ENCODE measurements around the gene ENTPD6.

ENTPD6 gene

GRCh38 chr20:25211273-25211672 is 15.8 kb downstream of the ENTPD6 start:
- no peaks in the 10 kb centered on the region for H3K4me1 ChIP-seq (ENCODE audit: control insufficient read depth, insufficient read depth, low read length)
- peaks cover 47% of the 10 kb centered on the region for H3K36me3 ChIP-seq (ENCODE audit: control insufficient read depth, insufficient read depth, low read length)
- H3K9ac ChIP-seq (ENCODE audit: low read depth, low read length), result no peak overlapping the region
- H3K27ac ChIP-seq (ENCODE audit: low read depth, low read length), result no peak overlapping the region
- no peaks in the 10 kb centered on the region for H3K9me3 ChIP-seq (ENCODE audit: control insufficient read depth, insufficient read depth, low read length)
- no peak overlapping the region for H3K4me3 ChIP-seq (ENCODE audit: low read depth, low read length)
- H3K27me3 ChIP-seq (ENCODE audit: control insufficient read depth, insufficient read depth, low read length), result no peaks in the 10 kb centered on the region

- Histone ChIP-seq H3K4me1 (ENCODE audit: control insufficient read depth, insufficient read depth, low read length) (no peaks in the 10 kb centered on the region), H3K9me3 (ENCODE audit: control insufficient read depth, insufficient read depth, low read length) (no peaks in the 10 kb centered on the region), H3K9ac (ENCODE audit: low read depth, low read length) (no peak overlapping the region), H3K27me3 (ENCODE audit: control insufficient read depth, insufficient read depth, low read length) (no peaks in the 10 kb centered on the region), H3K36me3 (ENCODE audit: control insufficient read depth, insufficient read depth, low read length) (peaks cover 55% of the 10 kb centered on the region), H3K27ac (ENCODE audit: low read depth, low read length) (no peak overlapping the region), H3K4me3 (ENCODE audit: low read depth, low read length) (no peak overlapping the region)
Measured at GRCh38 chr20:25212242-25212641, 16.7 kb downstream of the ENTPD6 start.

GRCh38 chr20:25213566-25214425 is 18.3 kb downstream of the ENTPD6 start:
- Histone ChIP-seq H3K4me1 (ENCODE audit: control insufficient read depth, insufficient read depth, low read length) (no peaks in the 10 kb centered on the region), H3K9me3 (ENCODE audit: control insufficient read depth, insufficient read depth, low read length) (no peaks in the 10 kb centered on the region), H3K9ac (ENCODE audit: low read depth, low read length) (no peak overlapping the region), H3K4me3 (ENCODE audit: low read depth, low read length) (no peak overlapping the region), H3K36me3 (ENCODE audit: control insufficient read depth, insufficient read depth, low read length) (peaks cover 67% of the 10 kb centered on the region), H3K27ac (ENCODE audit: low read depth, low read length) (no peak overlapping the region), H3K27me3 (ENCODE audit: control insufficient read depth, insufficient read depth, low read length) (no peaks in the 10 kb centered on the region)

- Histone ChIP-seq H3K4me1 (ENCODE audit: control insufficient read depth, insufficient read depth, low read length) (no peaks in the 10 kb centered on the region), H3K27me3 (ENCODE audit: control insufficient read depth, insufficient read depth, low read length) (no peaks in the 10 kb centered on the region), H3K9ac (ENCODE audit: low read depth, low read length) (no peak overlapping the region), H3K27ac (ENCODE audit: low read depth, low read length) (no peak overlapping the region), H3K9me3 (ENCODE audit: control insufficient read depth, insufficient read depth, low read length) (no peaks in the 10 kb centered on the region), H3K4me3 (ENCODE audit: low read depth, low read length) (no peak overlapping the region), H3K36me3 (ENCODE audit: control insufficient read depth, insufficient read depth, low read length) (peaks cover 72% of the 10 kb centered on the region)
Measured at GRCh38 chr20:25214426-25214790, 18.9 kb downstream of the ENTPD6 start.

- Histone ChIP-seq H3K9me3 (ENCODE audit: control insufficient read depth, insufficient read depth, low read length) (no peaks in the 10 kb centered on the region), H3K27ac (ENCODE audit: low read depth, low read length) (no peak overlapping the region), H3K9ac (ENCODE audit: low read depth, low read length) (no peak overlapping the region), H3K27me3 (ENCODE audit: control insufficient read depth, insufficient read depth, low read length) (no peaks in the 10 kb centered on the region), H3K4me3 (ENCODE audit: low read depth, low read length) (no peak overlapping the region), H3K36me3 (ENCODE audit: control insufficient read depth, insufficient read depth, low read length) (peaks cover 72% of the 10 kb centered on the region), H3K4me1 (ENCODE audit: control insufficient read depth, insufficient read depth, low read length) (no peaks in the 10 kb centered on the region)
Measured at GRCh38 chr20:25214819-25215218, 19.3 kb downstream of the ENTPD6 start.

- Histone ChIP-seq H3K27ac (ENCODE audit: low read depth, low read length) (no peak overlapping the region), H3K9ac (ENCODE audit: low read depth, low read length) (no peak overlapping the region), H3K27me3 (ENCODE audit: control insufficient read depth, insufficient read depth, low read length) (no peaks in the 10 kb centered on the region), H3K36me3 (ENCODE audit: control insufficient read depth, insufficient read depth, low read length) (peaks cover 72% of the 10 kb centered on the region), H3K4me3 (ENCODE audit: low read depth, low read length) (no peak overlapping the region), H3K4me1 (ENCODE audit: control insufficient read depth, insufficient read depth, low read length) (no peaks in the 10 kb centered on the region), H3K9me3 (ENCODE audit: control insufficient read depth, insufficient read depth, low read length) (no peaks in the 10 kb centered on the region)
Measured at GRCh38 chr20:25215521-25215920, 20.0 kb downstream of the ENTPD6 start.

- H3K4me3 ChIP-seq (ENCODE audit: low read depth, low read length), result no peak overlapping the region
- H3K36me3 ChIP-seq (ENCODE audit: control insufficient read depth, insufficient read depth, low read length), result peaks cover 72% of the 10 kb centered on the region
Measured at GRCh38 chr20:25216199-25216945, 20.9 kb downstream of the ENTPD6 start.

GRCh38 chr20:25217161-25218108 is 21.9 kb downstream of the ENTPD6 start:
- no peaks in the 10 kb centered on the region for H3K27me3 ChIP-seq (ENCODE audit: control insufficient read depth, insufficient read depth, low read length)
- H3K4me1 ChIP-seq (ENCODE audit: control insufficient read depth, insufficient read depth, low read length), result no peaks in the 10 kb centered on the region
- no peak overlapping the region for H3K9ac ChIP-seq (ENCODE audit: low read depth, low read length)
- no peak overlapping the region for H3K27ac ChIP-seq (ENCODE audit: low read depth, low read length)
- no peaks in the 10 kb centered on the region for H3K9me3 ChIP-seq (ENCODE audit: control insufficient read depth, insufficient read depth, low read length)
- H3K4me3 ChIP-seq (ENCODE audit: low read depth, low read length), result no peak overlapping the region
- peaks cover 62% of the 10 kb centered on the region for H3K36me3 ChIP-seq (ENCODE audit: control insufficient read depth, insufficient read depth, low read length)

More at GRCh38 chr20:25216199-25216945, 20.9 kb downstream of the ENTPD6 start:
- Histone ChIP-seq H3K27me3 (ENCODE audit: control insufficient read depth, insufficient read depth, low read length) (no peaks in the 10 kb centered on the region), H3K27ac (ENCODE audit: low read depth, low read length) (no peak overlapping the region), H3K9me3 (ENCODE audit: control insufficient read depth, insufficient read depth, low read length) (no peaks in the 10 kb centered on the region), H3K9ac (ENCODE audit: low read depth, low read length) (no peak overlapping the region), H3K4me1 (ENCODE audit: control insufficient read depth, insufficient read depth, low read length) (no peaks in the 10 kb centered on the region)

GRCh38 chr20:25218109-25218486 is 22.6 kb downstream of the ENTPD6 start:
- Histone ChIP-seq H3K9ac (ENCODE audit: low read depth, low read length) (no peak overlapping the region), H3K27ac (ENCODE audit: low read depth, low read length) (no peak overlapping the region), H3K9me3 (ENCODE audit: control insufficient read depth, insufficient read depth, low read length) (no peaks in the 10 kb centered on the region), H3K36me3 (ENCODE audit: control insufficient read depth, insufficient read depth, low read length) (peaks cover 60% of the 10 kb centered on the region), H3K4me3 (ENCODE audit: low read depth, low read length) (no peak overlapping the region), H3K4me1 (ENCODE audit: control insufficient read depth, insufficient read depth, low read length) (peaks cover 2% of the 10 kb centered on the region; the same call in 1 of the 2 replicates), H3K27me3 (ENCODE audit: control insufficient read depth, insufficient read depth, low read length) (no peaks in the 10 kb centered on the region)

GRCh38 chr20:25218492-25218891 is 23.0 kb downstream of the ENTPD6 start:
- Histone ChIP-seq H3K27ac (ENCODE audit: low read depth, low read length) (no peak overlapping the region), H3K27me3 (ENCODE audit: control insufficient read depth, insufficient read depth, low read length) (no peaks in the 10 kb centered on the region), H3K36me3 (ENCODE audit: control insufficient read depth, insufficient read depth, low read length) (peaks cover 56% of the 10 kb centered on the region), H3K9me3 (ENCODE audit: control insufficient read depth, insufficient read depth, low read length) (no peaks in the 10 kb centered on the region), H3K4me3 (ENCODE audit: low read depth, low read length) (no peak overlapping the region), H3K9ac (ENCODE audit: low read depth, low read length) (no peak overlapping the region), H3K4me1 (ENCODE audit: control insufficient read depth, insufficient read depth, low read length) (peaks cover 5% of the 10 kb centered on the region; the same call in 1 of the 2 replicates)
